Measurements from ENCODE around the gene TIMM44.

DNA sequence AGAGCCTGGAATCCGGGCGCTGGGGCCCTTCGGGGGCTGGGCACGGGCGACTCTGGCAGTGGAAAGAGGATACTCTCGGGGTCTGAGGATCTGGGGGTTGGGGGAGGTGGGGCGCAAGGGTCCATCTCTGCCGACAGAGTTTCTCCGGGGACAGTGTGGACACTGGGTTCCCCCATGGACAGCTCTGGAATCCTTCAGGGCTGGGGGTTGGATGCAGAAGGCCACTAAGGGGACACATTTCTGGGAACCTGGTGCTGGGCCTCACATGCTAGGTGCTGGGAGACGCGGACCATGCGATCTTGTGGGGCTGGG, 26.6 kb downstream of the TIMM44 start:
- TF ChIP-seq CSDC2 (CRISPR knock-in tag; IDR thresholded peaks at IDR 0.05) (no peak), ZFP3 (CRISPR knock-in tag; IDR thresholded peaks at IDR 0.05) (no peak), PPARA (CRISPR knock-in tag; IDR thresholded peaks at IDR 0.05; ENCODE audit: borderline replicate concordance) (no peak), ZNF8 (CRISPR knock-in tag; IDR thresholded peaks at IDR 0.05) (no peak)
